Mesendoderm (in vitro differentiated cells): Measurements from ENCODE around the gene FADS1.
A peak's percentile ranks its signal among the peaks of the same experiment; 100 is the strongest.

Experiments
- DNase-seq: peaks from one replicate; pipeline ENCODE4 v3.0.0; 2013
- H2AK5ac ChIP-seq: 2 replicates; pipeline ENCODE4 v1.6.1; 2013; ENCODE audit warnings: low read length, inconsistent platforms
- H2BK120ac ChIP-seq: 2 replicates; pipeline ENCODE4 v1.6.1; 2013; ENCODE audit warnings: low read depth, mild to moderate bottlenecking, low read length, moderate library complexity, mixed read lengths
- H2BK15ac ChIP-seq: replicated peaks from 2 replicates; pipeline ENCODE4 v1.6.1; 2013; ENCODE audit warnings: low read depth, mild to moderate bottlenecking, moderate library complexity
- H2BK5ac ChIP-seq: 2 replicates; pipeline ENCODE4 v1.6.1; 2013; ENCODE audit warnings: low read length, inconsistent platforms
- H3K18ac ChIP-seq: 2 replicates; pipeline ENCODE4 v1.6.1; 2013; ENCODE audit warnings: mild to moderate bottlenecking, low read length, mixed read lengths
- H3K23ac ChIP-seq: one replicate; pipeline ENCODE4 v1.6.1; 2013; ENCODE audit warnings: low read length
- H3K27ac ChIP-seq: 2 replicates; pipeline ENCODE4 v1.5.1; 2013; ENCODE audit warnings: low read depth, mild to moderate bottlenecking, inconsistent platforms, low read length, moderate library complexity
- H3K27me3 ChIP-seq: 2 replicates; pipeline ENCODE4 v1.6.1; 2013; ENCODE audit warnings: low read length, control low read depth, mild to moderate bottlenecking, inconsistent platforms; ENCODE audit not compliant: insufficient read depth, poor library complexity
- H3K36me3 ChIP-seq: 2 replicates; pipeline ENCODE4 v1.6.1; 2013; ENCODE audit warnings: low read length, inconsistent platforms; ENCODE audit not compliant: control insufficient read depth, insufficient read depth
- H3K4ac ChIP-seq: one replicate; pipeline ENCODE4 v1.6.1; 2013; ENCODE audit warnings: low read depth, mild to moderate bottlenecking, low read length, moderate library complexity
- H3K4me1 ChIP-seq: 2 replicates; pipeline ENCODE4 v1.6.1; 2013; ENCODE audit warnings: low read depth, low read length, inconsistent platforms; ENCODE audit not compliant: control insufficient read depth
- H3K4me2 ChIP-seq: 2 replicates; pipeline ENCODE4 v1.6.1; 2013; ENCODE audit warnings: low read length
- H3K4me3 ChIP-seq: 2 replicates; pipeline ENCODE4 v1.5.1; 2013; ENCODE audit warnings: mild to moderate bottlenecking, low read length
- H3K56ac ChIP-seq: one replicate; pipeline ENCODE4 v1.6.1; 2013; ENCODE audit warnings: low read length
- H3K79me1 ChIP-seq: 2 replicates; pipeline ENCODE4 v1.6.1; 2013; ENCODE audit warnings: low read length, inconsistent platforms
- H3K79me2 ChIP-seq: 2 replicates; pipeline ENCODE4 v1.6.1; 2013; ENCODE audit warnings: mild to moderate bottlenecking, low read length; ENCODE audit not compliant: control insufficient read depth, insufficient read depth
- H3K9ac ChIP-seq: 2 replicates; pipeline ENCODE4 v1.6.1; 2013; ENCODE audit warnings: low read length, inconsistent platforms
- H4K5ac ChIP-seq: one replicate; pipeline ENCODE4 v1.6.1; 2013; ENCODE audit warnings: low read length
- H4K8ac ChIP-seq: one replicate; pipeline ENCODE4 v1.6.1; 2013; ENCODE audit warnings: low read depth, mild to moderate bottlenecking, control low read depth, low read length, moderate library complexity
- WGBS: extraction: QIAGEN DNeasy Blood & Tissue Kit; methylation state at CpG from one replicate; pipeline ENCODE4 v1.1.7; 2013; ENCODE audit warnings: low lambda C conversion rate, missing lambda C conversion rate; ENCODE audit not compliant: insufficient coverage; ENCODE audit errors: extremely low coverage; 5-methylcytosine and 5-hydroxymethylcytosine counted together

Gene FADS1

GRCh38 chr11:61830237-61831105 is 13.7 kb upstream of the FADS1 start:
- Histone ChIP-seq H3K4me3 (peak overlapping the region; percentile 98), H2BK120ac (no peak overlapping the region), H3K4me2 (peak overlapping the region; percentile 98), H2BK15ac (no peak overlapping the region), H2AK5ac (no peak overlapping the region), H4K5ac (no peak overlapping the region), H3K4me1 (peaks cover 34% of the 10 kb centered on the region), H3K9ac (peak overlapping the region; percentile 100), H3K18ac (no peak overlapping the region), H3K36me3 (no peaks in the 10 kb centered on the region), H4K8ac (no peak overlapping the region), H3K27me3 (no peaks in the 10 kb centered on the region), H3K79me2 (peaks cover 67% of the 10 kb centered on the region), H3K23ac (no peak overlapping the region), H3K56ac (peak overlapping the region; percentile 100), H2BK5ac (no peak overlapping the region), H3K4ac (no peak overlapping the region), H3K27ac (no peak overlapping the region), H3K79me1 (peaks cover 25% of the 10 kb centered on the region)
- WGBS: no CpG with 5 or more reads among the region's 8 CpGs
- no peak for DNase-seq

GRCh38 chr11:61829806-61830205 is 13.0 kb upstream of the FADS1 start:
- Histone ChIP-seq H4K8ac (no peak overlapping the region), H3K27ac (no peak overlapping the region), H3K27me3 (no peaks in the 10 kb centered on the region)

DNA sequence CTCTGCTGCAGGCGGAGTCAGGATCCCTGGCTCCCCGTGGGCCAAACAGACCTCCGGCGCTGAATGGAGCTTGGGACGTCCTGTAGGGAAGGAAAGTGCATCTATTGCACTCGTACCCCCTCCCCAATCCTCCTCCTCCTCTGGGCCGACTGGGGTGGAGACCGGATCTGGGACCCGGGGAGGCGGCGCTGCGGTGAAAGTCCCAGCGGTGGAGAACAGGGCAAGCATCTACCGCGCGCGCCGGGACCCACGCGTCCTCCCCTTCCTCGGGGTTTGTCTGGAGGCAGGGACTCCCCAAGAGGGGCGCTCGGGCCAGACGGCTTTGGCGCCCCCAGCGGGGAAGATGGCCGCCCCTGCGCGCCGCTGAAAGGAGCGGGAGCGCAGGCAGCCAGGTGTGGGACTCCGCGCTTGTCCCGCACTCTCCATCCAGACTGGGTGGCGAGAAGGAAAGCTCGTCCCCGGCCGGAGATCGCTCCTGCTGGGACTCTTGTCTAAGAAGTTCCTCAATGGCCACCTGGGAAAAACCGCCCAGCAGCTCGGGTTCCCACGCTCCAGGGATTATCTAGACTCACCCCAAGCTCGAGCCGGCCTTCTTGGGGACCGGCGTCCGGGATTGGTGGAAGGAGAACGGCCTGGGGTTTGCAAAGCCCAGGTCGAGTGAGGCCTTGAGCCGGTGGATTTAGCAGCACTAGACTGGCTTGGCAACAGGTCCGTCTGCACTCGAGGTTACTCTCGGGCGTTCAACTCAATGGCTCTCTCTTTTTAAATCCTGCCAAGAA is 12.0 kb upstream of the FADS1 start:
- H2BK120ac ChIP-seq: no peak overlapping the region
- peak overlapping the region; percentile 100 for H3K9ac ChIP-seq
- H3K4me2 ChIP-seq: peak overlapping the region; percentile 98
- peak overlapping the region; percentile 100 for H3K56ac ChIP-seq
- peaks cover 24% of the 10 kb centered on the region for H3K79me1 ChIP-seq
- H2AK5ac ChIP-seq: peak overlapping the region; percentile 65
- peak overlapping the region; percentile 97 for H3K23ac ChIP-seq
- peak overlapping the region; percentile 96 for H3K4ac ChIP-seq
- peaks cover 55% of the 10 kb centered on the region for H3K79me2 ChIP-seq
- peaks cover 27% of the 10 kb centered on the region for H3K4me1 ChIP-seq
- peak overlapping the region; percentile 83 for H3K18ac ChIP-seq
- H2BK5ac ChIP-seq: peak overlapping the region; percentile 98
- H3K27ac ChIP-seq: peak overlapping the region; percentile 93
- H3K27me3 ChIP-seq: no peaks in the 10 kb centered on the region
- peak overlapping the region; percentile 98 for H3K4me3 ChIP-seq
- H4K8ac ChIP-seq: peak overlapping the region; percentile 7
- peak; percentile 71 for DNase-seq
- H2BK15ac ChIP-seq: no peak overlapping the region
- no CpG with 5 or more reads among the region's 55 CpGs for WGBS
- no peaks in the 10 kb centered on the region for H3K36me3 ChIP-seq
- H4K5ac ChIP-seq: no peak overlapping the region

More at GRCh38 chr11:61829806-61830205, 13.0 kb upstream of the FADS1 start:
- peaks cover 63% of the 10 kb centered on the region for H3K79me2 ChIP-seq
- H2AK5ac ChIP-seq: peak overlapping the region; percentile 83
- peak overlapping the region; percentile 98 for H3K4me3 ChIP-seq
- peaks cover 34% of the 10 kb centered on the region for H3K4me1 ChIP-seq
- H3K9ac ChIP-seq: peak overlapping the region; percentile 100
- H3K36me3 ChIP-seq: no peaks in the 10 kb centered on the region
- no CpG with 5 or more reads among the region's 4 CpGs for WGBS
- H3K79me1 ChIP-seq: peaks cover 25% of the 10 kb centered on the region
- peak overlapping the region; percentile 100 for H3K56ac ChIP-seq
- no peak for DNase-seq
- no peak overlapping the region for H2BK120ac ChIP-seq
- peak overlapping the region; percentile 63 for H2BK5ac ChIP-seq
- H3K4ac ChIP-seq: no peak overlapping the region
- no peak overlapping the region for H3K18ac ChIP-seq
- peak overlapping the region; percentile 97 for H3K23ac ChIP-seq
- no peak overlapping the region for H4K5ac ChIP-seq
- peak overlapping the region; percentile 98 for H3K4me2 ChIP-seq
- H2BK15ac ChIP-seq: no peak overlapping the region

GRCh38 chr11:61828379-61828628 is 11.5 kb upstream of the FADS1 start:
- H3K4me2 ChIP-seq: peak overlapping the region; percentile 98
- peaks cover 24% of the 10 kb centered on the region for H3K4me1 ChIP-seq
- peak overlapping the region; percentile 100 for H3K56ac ChIP-seq
- peak overlapping the region; percentile 98 for H2BK5ac ChIP-seq
- H3K79me2 ChIP-seq: peaks cover 51% of the 10 kb centered on the region
- peak overlapping the region; percentile 83 for H3K18ac ChIP-seq
- H3K4ac ChIP-seq: peak overlapping the region; percentile 96
- H3K23ac ChIP-seq: peak overlapping the region; percentile 97
- H3K79me1 ChIP-seq: peaks cover 21% of the 10 kb centered on the region
- WGBS: no CpG with 5 or more reads among the region's 16 CpGs
- DNase-seq: no peak
- H3K27me3 ChIP-seq: no peaks in the 10 kb centered on the region
- H3K9ac ChIP-seq: peak overlapping the region; percentile 100
- no peak overlapping the region for H4K5ac ChIP-seq
- no peaks in the 10 kb centered on the region for H3K36me3 ChIP-seq
- H2AK5ac ChIP-seq: peak overlapping the region; percentile 78
- peak overlapping the region; percentile 98 for H3K4me3 ChIP-seq
- peak overlapping the region; percentile 7 for H4K8ac ChIP-seq
- H2BK120ac ChIP-seq: no peak overlapping the region
- no peak overlapping the region for H2BK15ac ChIP-seq
- H3K27ac ChIP-seq: peak overlapping the region; percentile 93

DNA sequence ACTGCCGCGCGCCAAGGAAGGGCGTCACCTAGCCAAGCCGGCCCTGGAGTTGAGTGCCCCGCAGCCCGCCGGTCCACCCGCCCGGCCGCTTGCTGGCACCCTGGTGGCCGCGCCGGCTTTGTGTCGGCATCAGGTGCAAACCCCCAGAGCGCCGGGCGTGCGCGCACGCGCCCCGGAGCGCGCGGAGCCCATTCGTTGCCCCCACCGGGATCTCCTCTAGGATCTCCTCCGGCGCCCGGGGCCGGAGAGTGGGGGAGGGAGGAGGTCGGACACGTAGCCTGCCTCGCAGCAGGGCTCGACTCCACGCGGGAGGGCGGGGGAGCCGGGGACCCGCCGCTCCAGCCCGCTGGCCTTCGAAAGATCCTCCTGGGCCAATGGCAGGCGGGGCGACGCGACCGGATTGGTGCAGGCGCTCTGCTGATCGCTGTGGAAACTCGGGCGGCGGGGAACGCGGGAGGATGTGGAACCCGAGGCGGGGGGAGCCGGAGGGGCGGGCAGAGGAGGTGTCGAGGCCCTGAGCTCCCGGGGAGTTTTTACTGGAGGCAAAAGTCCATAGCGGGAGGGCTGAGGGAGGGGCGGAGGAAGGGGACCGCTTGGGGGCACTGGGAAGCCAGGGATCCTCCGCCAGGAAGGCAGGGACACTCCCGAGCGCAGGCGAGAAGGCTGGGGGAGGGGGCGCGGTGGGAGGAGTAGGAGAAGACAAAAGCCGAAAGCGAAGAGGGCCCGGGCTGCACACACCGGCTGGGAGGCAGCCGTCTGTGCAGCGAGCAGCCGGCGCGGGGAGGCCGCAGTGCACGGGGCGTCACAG is 11.0 kb upstream of the FADS1 start, which contains the start of gene FADS2:
Gene FADS2, plus strand, starts transcription at position 730 of the 808 bp plus-strand sequence. CDS start 91 bp downstream, outside the sequence.
- peak within 1 kb of the TSS; percentile 100 for H3K56ac ChIP-seq
- H4K8ac ChIP-seq: peak within 1 kb of the TSS; percentile 7
- peak within 1 kb of the TSS; percentile 98 for H3K4me2 ChIP-seq
- H3K4me1 ChIP-seq: peaks cover 24% of the 10 kb centered on the region
- H2AK5ac ChIP-seq: peak within 1 kb of the TSS; percentile 78
- H3K79me2 ChIP-seq: peaks cover 46% of the 10 kb centered on the region
- H3K18ac ChIP-seq: peak within 1 kb of the TSS; percentile 83
- H2BK120ac ChIP-seq: peak within 1 kb of the TSS; percentile 84
- H4K5ac ChIP-seq: peak within 1 kb of the TSS; percentile 8
- DNase-seq: peak; percentile 98
- H3K27me3 ChIP-seq: no peaks in the 10 kb centered on the region
- peak within 1 kb of the TSS; percentile 98 for H3K4me3 ChIP-seq
- H3K27ac ChIP-seq: peak within 1 kb of the TSS; percentile 93
- H3K9ac ChIP-seq: peak within 1 kb of the TSS; percentile 100
- peak within 1 kb of the TSS; percentile 98 for H2BK5ac ChIP-seq
- H2BK15ac ChIP-seq: no peak within 1 kb of the TSS
- H3K4ac ChIP-seq: peak within 1 kb of the TSS; percentile 96
- WGBS: no CpG with 5 or more reads among the region's 83 CpGs
- peak within 1 kb of the TSS; percentile 97 for H3K23ac ChIP-seq
- peaks cover 24% of the 10 kb centered on the region for H3K79me1 ChIP-seq
- no peaks in the 10 kb centered on the region for H3K36me3 ChIP-seq
